SK-N-SH (cell line): ENCODE results near the gene FADS2. TPM values are rescaled to one million over a fixed set of nuclear protein-coding genes. Genes with fewer than 3 reads are reported as not detected.

Source experiments
- CTCF ChIA-PET: fragments of 300-600, 350-600 bp; formaldehyde crosslinking; extraction: SDS; loops from one replicate; lab custom pipeline; 2021; lab: Yijun Ruan, JAX
- POLR2A ChIA-PET: fragments of 350-600 bp; sonication (Branson Sonifier 250); formaldehyde crosslinking; extraction: SDS; loops from one replicate; lab custom pipeline; 2020; ENCODE audit warnings: antibody characterized with exemption, inconsistent platforms; lab: Yijun Ruan, JAX
- DNase-seq: peaks from one replicate; pipeline ENCODE4 v3.0.0; 2012
- H2AFZ ChIP-seq: fragments of 200-600 bp; sonication (generic); 2 replicates; pipeline ENCODE4 v1.8.1; 2016; ENCODE audit warnings: antibody characterized with exemption, mild to moderate bottlenecking, low read depth
- H3F3A ChIP-seq: fragments of 200-600 bp; sonication (generic); replicated peaks from 2 replicates; pipeline ENCODE3; 2016; ENCODE audit warnings: antibody characterized with exemption, mild to moderate bottlenecking; ENCODE audit not compliant: insufficient read depth
- H3K27ac ChIP-seq, 2 experiments: fragments of 200-500 bp in 1 of 2; fragments of 200-600 bp in 1 of 2; sonication (Bioruptor generic) in 1 of 2; sonication (generic), shearing (Covaris generic) in 1 of 2; 2 replicates each; pipeline versions ENCODE4 v1.5.1 to v1.6.1; 2014 to 2016; ENCODE audit warnings: low read depth in 2 of 2, inconsistent platforms in 1 of 2, low read length in 1 of 2, mild to moderate bottlenecking in 1 of 2, mixed read lengths in 1 of 2
- H3K27me3 ChIP-seq: fragments of 200-600 bp; sonication (generic), shearing (Covaris generic); 2 replicates; pipeline ENCODE4 v1.6.1; 2016; ENCODE audit warnings: mixed run types; ENCODE audit not compliant: insufficient read depth
- H3K36me3 ChIP-seq, 2 experiments: fragments of 200-500 bp in 1 of 2; fragments of 200-600 bp in 1 of 2; sonication (Bioruptor generic) in 1 of 2; sonication (generic) in 1 of 2; replicated peaks in 1 of 2; 2 replicates each; pipeline versions ENCODE3 to v1.5.1; 2014 to 2016; ENCODE audit warnings: low read length in 1 of 2, mild to moderate bottlenecking in 1 of 2; ENCODE audit not compliant: insufficient read depth in 2 of 2, control insufficient read depth in 1 of 2
- H3K4me1 ChIP-seq, 2 experiments: fragments of 200-500 bp in 1 of 2; fragments of 200-600 bp in 1 of 2; sonication (Bioruptor generic) in 1 of 2; sonication (generic), shearing (Covaris generic) in 1 of 2; 2 replicates each; pipeline versions ENCODE4 v1.5.1 to v1.6.1; 2014 to 2016; ENCODE audit warnings: low read depth in 1 of 2, low read length in 1 of 2, mixed run types in 1 of 2; ENCODE audit not compliant: insufficient read depth in 2 of 2, control insufficient read depth in 1 of 2
- H3K4me2 ChIP-seq: fragments of 200-600 bp; sonication (generic), shearing (Covaris generic); 2 replicates; pipeline ENCODE4 v1.6.1; 2017; ENCODE audit warnings: mixed run types
- H3K4me3 ChIP-seq, 2 experiments: fragments of 200-500 bp in 1 of 2; fragments of 200-600 bp in 1 of 2; sonication (Bioruptor generic) in 1 of 2; sonication (generic), shearing (Covaris generic) in 1 of 2; 2 replicates each; pipeline versions ENCODE4 v1.5.1 to v1.8.1; 2014 to 2016; ENCODE audit warnings: low read depth in 2 of 2, inconsistent platforms in 1 of 2, low read length in 1 of 2, mild to moderate bottlenecking in 1 of 2, mixed read lengths in 1 of 2, moderate library complexity in 1 of 2
- H3K79me2 ChIP-seq: fragments of 200-600 bp; sonication (generic); 2 replicates; pipeline ENCODE4 v1.8.1; 2017; ENCODE audit warnings: mild to moderate bottlenecking; ENCODE audit not compliant: insufficient read depth
- H3K9ac ChIP-seq: fragments of 200-600 bp; sonication (generic); 2 replicates; pipeline ENCODE4 v1.6.1; 2017; ENCODE audit warnings: mixed run types
- H3K9me2 ChIP-seq: fragments of 200-600 bp; sonication (generic); 2 replicates; pipeline ENCODE4 v1.6.1; 2017; ENCODE audit warnings: mixed run types
- H3K9me3 ChIP-seq: fragments of 200-600 bp; sonication (generic); 2 replicates; pipeline ENCODE4 v1.6.1; 2017; ENCODE audit warnings: mixed run types, mild to moderate bottlenecking, moderate library complexity
- H4K20me1 ChIP-seq: fragments of 200-600 bp; sonication (generic); 2 replicates; pipeline ENCODE4 v1.6.1; 2017; ENCODE audit warnings: mild to moderate bottlenecking, mixed run types; ENCODE audit not compliant: insufficient read depth
- CHD2 ChIP-seq: fragments of 150-350 bp; IDR thresholded peaks from 2 replicates; pipeline ENCODE4 v1.6.1; 2018; ENCODE audit warnings: low read length; ENCODE audit not compliant: partially characterized antibody
- CTCF ChIP-seq: fragments of 200-600 bp; sonication (generic); IDR thresholded peaks from 2 replicates; pipeline ENCODE4 v1.6.1; 2017; ENCODE audit warnings: antibody characterized with exemption, mild to moderate bottlenecking, moderate library complexity
- ELF1 ChIP-seq: IDR thresholded peaks from 2 replicates; pipeline ENCODE4 v1.4.0; 2012
- EZH2phosphoT487 ChIP-seq: fragments of 200-600 bp; sonication (generic); IDR thresholded peaks from 2 replicates; pipeline ENCODE4 v1.6.1; 2017; ENCODE audit warnings: low read depth, mixed run types, mild to moderate bottlenecking, antibody characterized with exemption, moderate library complexity, borderline replicate concordance
- FOXJ3 ChIP-seq: sonication (generic); formaldehyde crosslinking; IDR thresholded peaks from 2 replicates; pipeline ENCODE4 v1.5.1; 2020; ENCODE audit warnings: mild to moderate bottlenecking, missing genetic modification reagents
- FOXM1 ChIP-seq: IDR thresholded peaks from 2 replicates; pipeline ENCODE4 v1.4.0; 2012; ENCODE audit warnings: low read depth, mild to moderate bottlenecking
- GABPA ChIP-seq: IDR thresholded peaks from 2 replicates; pipeline ENCODE4 v1.4.0; 2012; ENCODE audit warnings: low read depth, mild to moderate bottlenecking
- GATA2 ChIP-seq: sonication (generic); formaldehyde crosslinking; IDR thresholded peaks from 2 replicates; pipeline ENCODE4 v1.5.0; 2020; ENCODE audit warnings: mild to moderate bottlenecking, missing genetic modification reagents
- JUND ChIP-seq: IDR thresholded peaks from 2 replicates; pipeline ENCODE4 v1.4.0; 2012
- MAX ChIP-seq: IDR thresholded peaks from 2 replicates; pipeline ENCODE4 v1.4.0; 2012; ENCODE audit warnings: low read depth
- MEF2A ChIP-seq: IDR thresholded peaks from 2 replicates; pipeline ENCODE4 v1.4.0; 2012; ENCODE audit warnings: low read depth, borderline replicate concordance
- MXI1 ChIP-seq: IDR thresholded peaks from 2 replicates; pipeline ENCODE4 v1.6.1; 2012; ENCODE audit warnings: mild to moderate bottlenecking, low read depth, low read length, improper control_type of control experiment
- NFIC ChIP-seq: IDR thresholded peaks from 2 replicates; pipeline ENCODE4 v1.4.0; 2012; ENCODE audit warnings: borderline replicate concordance
- POLR2AphosphoS5 ChIP-seq: IDR thresholded peaks from 2 replicates; pipeline ENCODE4 v1.6.1; 2012; ENCODE audit warnings: low read depth, low read length
- RAD21 ChIP-seq: IDR thresholded peaks from 2 replicates; pipeline ENCODE4 v1.6.1; 2012; ENCODE audit warnings: mild to moderate bottlenecking, low read length
- RFX5 ChIP-seq: IDR thresholded peaks from 2 replicates; pipeline ENCODE4 v1.6.1; 2012; ENCODE audit warnings: mild to moderate bottlenecking, improper control_type of control experiment, low read length
- RXRA ChIP-seq: IDR thresholded peaks from 2 replicates; pipeline ENCODE4 v1.4.0; 2012; ENCODE audit warnings: low read depth, mild to moderate bottlenecking, borderline replicate concordance
- SIN3A ChIP-seq: IDR thresholded peaks from 2 replicates; pipeline ENCODE4 v1.6.1; 2012; ENCODE audit warnings: low read depth, mild to moderate bottlenecking, low read length, moderate library complexity, borderline replicate concordance
- SMC3 ChIP-seq: IDR thresholded peaks from 2 replicates; pipeline ENCODE4 v1.6.1; 2012; ENCODE audit warnings: low read depth, low read length, improper control_type of control experiment
- TAF1 ChIP-seq: IDR thresholded peaks from 2 replicates; pipeline ENCODE4 v1.6.1; 2012; ENCODE audit warnings: low read depth, mild to moderate bottlenecking, low read length, moderate library complexity, borderline replicate concordance
- TEAD4 ChIP-seq: IDR thresholded peaks from 2 replicates; pipeline ENCODE4 v1.4.0; 2012; ENCODE audit warnings: mild to moderate bottlenecking, borderline replicate concordance; ENCODE audit not compliant: insufficient read depth
- USF2 ChIP-seq: fragments of 150-350 bp; IDR thresholded peaks from 2 replicates; pipeline ENCODE4 v1.6.1; 2017; ENCODE audit warnings: antibody characterized with exemption, low read length, low read depth, borderline replicate concordance
- YY1 ChIP-seq: IDR thresholded peaks from 2 replicates; pipeline ENCODE4 v1.4.0; 2012; ENCODE audit warnings: low read depth, mild to moderate bottlenecking
- WGBS: methylation state at CpG from one replicate; pipeline ENCODE4 v1.1.6; 2017; ENCODE audit warnings: low lambda C conversion rate; 5-methylcytosine and 5-hydroxymethylcytosine counted together
- polyA plus RNA-seq, 3 experiments: library from polyadenylated mRNA; depleted of rRNA; stranded (reverse); fragments of >200 nt; gene quantifications; 2 replicates each; pipeline ENCODE4 v1.2.3, GENCODE V29; 2012
- TF ChIP-seq, protein P1 (sequence below): IDR thresholded peaks from 2 replicates; pipeline ENCODE4 v1.4.0; 2012; ENCODE audit warnings: low read depth, borderline replicate concordance
- TF ChIP-seq, protein P2 (sequence below): fragments of 150-350 bp; IDR thresholded peaks from 2 replicates; pipeline ENCODE4 v1.6.1; 2016; ENCODE audit warnings: mild to moderate bottlenecking, low read depth, low read length
- TF ChIP-seq, protein P3 (sequence below): IDR thresholded peaks from 2 replicates; pipeline ENCODE4; 2012

Gene FADS2
- polyA plus RNA-seq, 1 of the 3 experiments (the other 2 are of a cell fraction), result 67.8 TPM

DNA sequence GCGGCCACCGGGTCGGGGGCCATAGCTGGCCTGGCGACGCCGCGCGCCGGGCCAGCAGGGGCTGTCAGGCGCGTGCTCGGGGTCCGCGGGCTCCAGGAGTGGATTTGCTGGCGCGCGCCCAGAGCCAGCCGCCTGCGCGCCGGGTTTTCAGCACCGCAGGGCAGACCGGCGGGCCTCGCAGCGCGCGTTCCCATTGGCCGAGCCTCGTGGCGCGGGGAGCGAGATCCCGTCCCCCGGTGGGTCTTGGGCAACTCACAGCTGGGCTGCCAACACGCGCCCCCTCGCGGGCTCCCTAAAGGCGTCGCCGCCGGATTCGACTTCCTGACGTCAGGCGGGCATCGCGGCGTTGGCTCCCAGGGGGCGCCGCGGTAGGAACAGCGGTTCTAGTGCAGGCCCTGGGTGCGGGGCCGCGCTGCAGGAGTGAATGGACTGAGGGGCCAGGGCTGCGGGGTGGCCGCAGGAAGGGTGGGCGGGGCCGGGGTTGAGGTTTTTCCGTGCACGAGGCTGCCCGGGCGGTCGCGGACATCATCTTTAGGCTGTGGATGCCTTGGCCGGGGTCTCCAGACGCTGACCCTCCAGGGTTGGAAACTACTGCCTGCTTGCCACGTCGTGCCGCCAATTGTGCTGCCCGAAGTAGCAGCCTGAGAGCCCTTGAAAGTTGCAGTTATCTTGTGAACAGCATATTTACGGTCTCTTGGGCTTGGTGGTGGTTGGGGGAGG is 11.2 kb upstream of the FADS2 start, which contains the start of gene FADS1:
FADS1 (minus strand) TSS at position 268 of the 720 bp plus-strand sequence; CDS start at position 194, 74 bp downstream.
- ChIA-PET CTCF (interaction anchor here (0.6 to 10.5 kb wide), 9 partner anchors 9 to 291 kb away, joined by 3 to 149 read pairs (median 5); partner anchors contain the start of genes FADS2, FEN1 and TMEM258), POLR2A (interaction anchor here (0.8 to 4.9 kb wide), 8 partner anchors 11 to 388 kb away, joined by 3 to 84 read pairs (median 6); partner anchors contain the start of genes CPSF7, FADS2, FEN1 and TMEM258)
- Histone ChIP-seq H3K4me3 (peak within 1 kb of the TSS; percentile 83 to 87), H3K4me1 (peaks cover 17 to 19% of the 10 kb centered on the region in 2 experiments; a peak in 3 of 4 replicates), H3K9ac (peak within 1 kb of the TSS; percentile 81), H3K27me3 (no peaks in the 10 kb centered on the region), H3K79me2 (peaks cover 16% of the 10 kb centered on the region; the same call in 1 of the 2 replicates), H2AFZ (peak within 1 kb of the TSS; percentile 91), H3K9me3 (no peaks in the 10 kb centered on the region), H3K36me3 (peaks cover 0 to 12% of the 10 kb centered on the region in 2 experiments), H3K4me2 (peak within 1 kb of the TSS; percentile 98), H4K20me1 (no peaks in the 10 kb centered on the region), H3F3A (peaks cover 30% of the 10 kb centered on the region), H3K27ac (peak within 1 kb of the TSS; percentile 88 to 98), H3K9me2 (no peaks in the 10 kb centered on the region)
- peak; percentile 95 for DNase-seq
- 7% methylated on average over 7 of the region's 73 CpGs for WGBS
- TF ChIP-seq TAF1, result peak; percentile 71
- no peak for TF ChIP-seq USF2
- TF ChIP-seq CHD2, result peak; percentile 93
- TF ChIP-seq RFX5, result peak; percentile 17; the same call in 1 of the 2 replicates
- peak; percentile 97 for TF ChIP-seq SIN3A
- peak; percentile 85; the same call in 1 of the 2 replicates for TF ChIP-seq POLR2AphosphoS5
- no peak for TF ChIP-seq FOXJ3 (CRISPR knock-in tag)
- peak; percentile 37; the same call in 1 of the 2 replicates for TF ChIP-seq NFIC
- TF ChIP-seq SMC3, result no peak; the same call in 1 of the 2 replicates
- TF ChIP-seq TEAD4, result no peak
- TF ChIP-seq, protein P1, sequence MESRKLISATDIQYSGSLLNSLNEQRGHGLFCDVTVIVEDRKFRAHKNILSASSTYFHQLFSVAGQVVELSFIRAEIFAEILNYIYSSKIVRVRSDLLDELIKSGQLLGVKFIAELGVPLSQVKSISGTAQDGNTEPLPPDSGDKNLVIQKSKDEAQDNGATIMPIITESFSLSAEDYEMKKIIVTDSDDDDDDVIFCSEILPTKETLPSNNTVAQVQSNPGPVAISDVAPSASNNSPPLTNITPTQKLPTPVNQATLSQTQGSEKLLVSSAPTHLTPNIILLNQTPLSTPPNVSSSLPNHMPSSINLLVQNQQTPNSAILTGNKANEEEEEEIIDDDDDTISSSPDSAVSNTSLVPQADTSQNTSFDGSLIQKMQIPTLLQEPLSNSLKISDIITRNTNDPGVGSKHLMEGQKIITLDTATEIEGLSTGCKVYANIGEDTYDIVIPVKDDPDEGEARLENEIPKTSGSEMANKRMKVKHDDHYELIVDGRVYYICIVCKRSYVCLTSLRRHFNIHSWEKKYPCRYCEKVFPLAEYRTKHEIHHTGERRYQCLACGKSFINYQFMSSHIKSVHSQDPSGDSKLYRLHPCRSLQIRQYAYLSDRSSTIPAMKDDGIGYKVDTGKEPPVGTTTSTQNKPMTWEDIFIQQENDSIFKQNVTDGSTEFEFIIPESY, result peak; percentile 91
- peak; percentile 93 for TF ChIP-seq MAX
- peak; percentile 79 for TF ChIP-seq MXI1
- TF ChIP-seq, protein P2, sequence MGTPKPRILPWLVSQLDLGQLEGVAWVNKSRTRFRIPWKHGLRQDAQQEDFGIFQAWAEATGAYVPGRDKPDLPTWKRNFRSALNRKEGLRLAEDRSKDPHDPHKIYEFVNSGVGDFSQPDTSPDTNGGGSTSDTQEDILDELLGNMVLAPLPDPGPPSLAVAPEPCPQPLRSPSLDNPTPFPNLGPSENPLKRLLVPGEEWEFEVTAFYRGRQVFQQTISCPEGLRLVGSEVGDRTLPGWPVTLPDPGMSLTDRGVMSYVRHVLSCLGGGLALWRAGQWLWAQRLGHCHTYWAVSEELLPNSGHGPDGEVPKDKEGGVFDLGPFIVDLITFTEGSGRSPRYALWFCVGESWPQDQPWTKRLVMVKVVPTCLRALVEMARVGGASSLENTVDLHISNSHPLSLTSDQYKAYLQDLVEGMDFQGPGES, result no peak
- TF ChIP-seq YY1, result 0 out of 2 replicates have a peak, but pooled peaks have one; percentile 62
- TF ChIP-seq, protein P3, sequence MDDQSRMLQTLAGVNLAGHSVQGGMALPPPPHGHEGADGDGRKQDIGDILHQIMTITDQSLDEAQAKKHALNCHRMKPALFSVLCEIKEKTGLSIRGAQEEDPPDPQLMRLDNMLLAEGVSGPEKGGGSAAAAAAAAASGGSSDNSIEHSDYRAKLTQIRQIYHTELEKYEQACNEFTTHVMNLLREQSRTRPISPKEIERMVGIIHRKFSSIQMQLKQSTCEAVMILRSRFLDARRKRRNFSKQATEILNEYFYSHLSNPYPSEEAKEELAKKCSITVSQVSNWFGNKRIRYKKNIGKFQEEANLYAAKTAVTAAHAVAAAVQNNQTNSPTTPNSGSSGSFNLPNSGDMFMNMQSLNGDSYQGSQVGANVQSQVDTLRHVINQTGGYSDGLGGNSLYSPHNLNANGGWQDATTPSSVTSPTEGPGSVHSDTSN, result peak; percentile 44; the same call in 1 of the 2 replicates
- TF ChIP-seq CTCF, result peak; percentile 63
- no peak for TF ChIP-seq EZH2phosphoT487
- TF ChIP-seq RAD21, result peak; percentile 36
- no peak for TF ChIP-seq GATA2 (CRISPR knock-in tag)
- no peak for TF ChIP-seq RXRA
- no peak for TF ChIP-seq MEF2A
- TF ChIP-seq JUND, result no peak
- TF ChIP-seq ELF1, result peak; percentile 27; the same call in 1 of the 2 replicates
- no peak for TF ChIP-seq GABPA
- TF ChIP-seq FOXM1, result no peak
